Stimulated activated naive CD8-positive, alpha-beta T cell treated with anti-CD3 and anti-CD28 coated beads, Interleukin-15, Interleukin-2, amounts not matched to agents 100 ng/mL and 50 ng/mL, for 24 hours (primary cell): ENCODE results near the gene PROZ.
A peak's percentile ranks its signal among the peaks of the same experiment; 100 is the strongest.

Experiments
- H3K27ac Mint-ChIP-seq: one replicate; pipeline ENCODE4 v1.8.0; 2021; ENCODE audit warnings: mild to moderate bottlenecking, mixed read lengths
- H3K27me3 Mint-ChIP-seq: one replicate; pipeline ENCODE4 v1.8.0; 2021; ENCODE audit warnings: mixed read lengths
- H3K36me3 Mint-ChIP-seq: one replicate; pipeline ENCODE4 v1.8.0; 2021; ENCODE audit warnings: low read depth, mixed read lengths
- H3K4me1 Mint-ChIP-seq: one replicate; pipeline ENCODE4 v1.8.0; 2021; ENCODE audit warnings: low read depth, mixed read lengths
- H3K4me3 Mint-ChIP-seq: one replicate; pipeline ENCODE4 v1.8.0; 2021; ENCODE audit warnings: mild to moderate bottlenecking, mixed read lengths
- H3K9me3 Mint-ChIP-seq: one replicate; pipeline ENCODE4 v1.8.0; 2021; ENCODE audit warnings: mixed read lengths

PROZ gene

GRCh38 chr13:113126265-113127150, 31.9 kb upstream of the PROZ start:
- Mint-ChIP-seq H3K36me3 (no peaks in the 10 kb centered on the region), H3K27ac (no peak overlapping the region), H3K27me3 (peaks cover 30% of the 10 kb centered on the region), H3K9me3 (no peaks in the 10 kb centered on the region), H3K4me1 (no peaks in the 10 kb centered on the region), H3K4me3 (no peak overlapping the region)

- Mint-ChIP-seq H3K4me3 (no peak overlapping the region), H3K9me3 (no peaks in the 10 kb centered on the region), H3K4me1 (no peaks in the 10 kb centered on the region), H3K36me3 (no peaks in the 10 kb centered on the region), H3K27ac (no peak overlapping the region), H3K27me3 (peaks cover 38% of the 10 kb centered on the region)
Observed at GRCh38 chr13:113129480-113129879, 29.0 kb upstream of the PROZ start.

- Mint-ChIP-seq H3K27me3 (peaks cover 38% of the 10 kb centered on the region), H3K27ac (no peak overlapping the region), H3K36me3 (no peaks in the 10 kb centered on the region), H3K4me3 (peak overlapping the region; percentile 50), H3K4me1 (no peaks in the 10 kb centered on the region), H3K9me3 (no peaks in the 10 kb centered on the region)
Observed at GRCh38 chr13:113129921-113130750, 28.3 kb upstream of the PROZ start.

GRCh38 chr13:113135281-113135760, 23.1 kb upstream of the PROZ start:
- H3K4me1 Mint-ChIP-seq = no peaks in the 10 kb centered on the region
- peaks cover 29% of the 10 kb centered on the region for H3K27me3 Mint-ChIP-seq
- no peaks in the 10 kb centered on the region for H3K9me3 Mint-ChIP-seq
- no peaks in the 10 kb centered on the region for H3K36me3 Mint-ChIP-seq
- H3K4me3 Mint-ChIP-seq = no peak overlapping the region
- no peak overlapping the region for H3K27ac Mint-ChIP-seq

- Mint-ChIP-seq H3K36me3 (no peaks in the 10 kb centered on the region), H3K4me3 (no peak overlapping the region)
Observed at GRCh38 chr13:113137691-113138298, 20.7 kb upstream of the PROZ start.

GRCh38 chr13:113138792-113139551, 19.5 kb upstream of the PROZ start:
- no peaks in the 10 kb centered on the region for H3K4me1 Mint-ChIP-seq
- H3K9me3 Mint-ChIP-seq = no peaks in the 10 kb centered on the region
- H3K4me3 Mint-ChIP-seq = no peak overlapping the region
- no peaks in the 10 kb centered on the region for H3K36me3 Mint-ChIP-seq
- H3K27me3 Mint-ChIP-seq = peaks cover 11% of the 10 kb centered on the region
- no peak overlapping the region for H3K27ac Mint-ChIP-seq

More at GRCh38 chr13:113137691-113138298, 20.7 kb upstream of the PROZ start:
- Mint-ChIP-seq H3K27ac (no peak overlapping the region), H3K4me1 (no peaks in the 10 kb centered on the region), H3K9me3 (no peaks in the 10 kb centered on the region), H3K27me3 (peaks cover 15% of the 10 kb centered on the region)

GRCh38 chr13:113139577-113139976, 18.9 kb upstream of the PROZ start:
- no peak overlapping the region for H3K4me3 Mint-ChIP-seq
- H3K27ac Mint-ChIP-seq = no peak overlapping the region
- H3K4me1 Mint-ChIP-seq = no peaks in the 10 kb centered on the region
- no peaks in the 10 kb centered on the region for H3K36me3 Mint-ChIP-seq
- H3K27me3 Mint-ChIP-seq = peaks cover 11% of the 10 kb centered on the region
- H3K9me3 Mint-ChIP-seq = no peaks in the 10 kb centered on the region

GRCh38 chr13:113140677-113141600, 17.5 kb upstream of the PROZ start:
- Mint-ChIP-seq H3K4me1 (peaks cover 6% of the 10 kb centered on the region), H3K27ac (no peak overlapping the region), H3K36me3 (no peaks in the 10 kb centered on the region), H3K4me3 (no peak overlapping the region), H3K9me3 (no peaks in the 10 kb centered on the region), H3K27me3 (peaks cover 9% of the 10 kb centered on the region)

- Mint-ChIP-seq H3K4me3 (no peak overlapping the region), H3K27me3 (peaks cover 7% of the 10 kb centered on the region), H3K36me3 (no peaks in the 10 kb centered on the region), H3K4me1 (peaks cover 9% of the 10 kb centered on the region), H3K9me3 (no peaks in the 10 kb centered on the region), H3K27ac (no peak overlapping the region)
Observed at GRCh38 chr13:113141601-113141970, 16.9 kb upstream of the PROZ start.

GRCh38 chr13:113142876-113143275, 15.6 kb upstream of the PROZ start:
- Mint-ChIP-seq H3K27me3 (peaks cover 1% of the 10 kb centered on the region), H3K4me3 (no peak overlapping the region), H3K9me3 (no peaks in the 10 kb centered on the region), H3K36me3 (no peaks in the 10 kb centered on the region), H3K27ac (no peak overlapping the region), H3K4me1 (peaks cover 9% of the 10 kb centered on the region)

- Mint-ChIP-seq H3K9me3 (no peaks in the 10 kb centered on the region), H3K27me3 (no peaks in the 10 kb centered on the region), H3K36me3 (no peaks in the 10 kb centered on the region), H3K4me1 (peaks cover 9% of the 10 kb centered on the region), H3K4me3 (no peak overlapping the region), H3K27ac (no peak overlapping the region)
Observed at GRCh38 chr13:113143466-113144254, 14.8 kb upstream of the PROZ start.

- Mint-ChIP-seq H3K27ac (no peak overlapping the region), H3K4me1 (peaks cover 9% of the 10 kb centered on the region), H3K27me3 (no peaks in the 10 kb centered on the region), H3K9me3 (no peaks in the 10 kb centered on the region), H3K4me3 (no peak overlapping the region), H3K36me3 (no peaks in the 10 kb centered on the region)
Observed at GRCh38 chr13:113144255-113144629, 14.2 kb upstream of the PROZ start.

- Mint-ChIP-seq H3K9me3 (no peaks in the 10 kb centered on the region), H3K27me3 (no peaks in the 10 kb centered on the region), H3K4me3 (no peak overlapping the region), H3K4me1 (peaks cover 9% of the 10 kb centered on the region), H3K27ac (no peak overlapping the region), H3K36me3 (no peaks in the 10 kb centered on the region)
Observed at GRCh38 chr13:113145496-113145895, 13.0 kb upstream of the PROZ start.
